Measurements from ENCODE around the gene ATMIN. TPM values are rescaled to one million over a fixed set of nuclear protein-coding genes. Genes with fewer than 3 reads are reported as not detected.

Gene ATMIN
- total RNA-seq, 1 experiment from 2014 or later = 66.6 TPM

DNA sequence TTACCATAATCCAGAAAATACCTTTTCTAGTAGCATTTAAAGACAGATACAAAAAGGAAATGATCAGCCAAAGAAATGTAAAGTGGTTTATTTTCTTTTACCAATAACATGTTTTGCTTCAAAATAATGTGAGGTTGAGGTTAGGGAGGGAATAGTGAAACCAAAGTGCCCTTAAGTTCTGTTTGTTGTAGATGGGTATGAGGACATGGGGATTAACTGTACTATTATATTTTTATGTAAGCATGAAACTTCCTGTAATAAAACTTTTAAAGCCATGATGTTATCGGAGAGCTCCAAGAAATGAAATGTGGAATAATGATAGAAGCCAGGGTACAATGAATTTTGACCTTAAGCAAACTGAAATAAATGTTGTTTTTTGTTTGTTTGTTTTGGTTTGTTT is 31.5 kb downstream of the ATMIN start:
- Histone ChIP-seq H3K4me1 (ENCODE audit: insufficient read depth, low read length) (no peaks in the 10 kb centered on the region), H2BK20ac (ENCODE audit: low read depth, low read length, poor library complexity, severe bottlenecking) (no peak overlapping the region), H4K20me1 (ENCODE audit: control insufficient read depth, insufficient read depth, insufficient read length) (no peaks in the 10 kb centered on the region), H3K23me2 (ENCODE audit: insufficient read length, low read depth, low read length, poor library complexity, severe bottlenecking) (no peaks in the 10 kb centered on the region), H2AK5ac (ENCODE audit: insufficient read length, low read length) (no peak overlapping the region), H3K14ac (ENCODE audit: insufficient read depth, low read length) (no peak overlapping the region), H4K91ac (ENCODE audit: insufficient read length, low read depth, low read length) (no peak overlapping the region), H2AFZ (ENCODE audit: low read length) (no peak overlapping the region), H3K27me3 (ENCODE audit: insufficient read depth, low read length) (no peaks in the 10 kb centered on the region), H4K8ac (replicated peaks; ENCODE audit: insufficient read length, low read depth, low read length) (no peak overlapping the region), H2BK5ac (ENCODE audit: insufficient read length, low read length) (no peak overlapping the region), H3K79me2 (ENCODE audit: insufficient read depth, low read length) (no peaks in the 10 kb centered on the region), H3T11ph (ENCODE audit: low read length) (no peak overlapping the region), H2BK15ac (ENCODE audit: low read depth, low read length) (no peak overlapping the region), H3K9me3 (ENCODE audit: control insufficient read depth, low read depth, low read length) (no peaks in the 10 kb centered on the region), H3K9ac (ENCODE audit: extremely low read depth, insufficient read length, low read length) (no peak overlapping the region), H3K4ac (ENCODE audit: low read depth, low read length) (no peak overlapping the region), H3K23ac (ENCODE audit: insufficient read length, low read depth, low read length) (no peak overlapping the region), H3K27ac (ENCODE audit: insufficient read length, low read depth, low read length) (no peak overlapping the region), H2BK12ac (ENCODE audit: insufficient read length, low read depth, low read length) (no peak overlapping the region), H2BK120ac (ENCODE audit: low read depth, low read length, poor library complexity, severe bottlenecking) (no peak overlapping the region), H3K18ac (ENCODE audit: insufficient read length, low read depth, low read length) (no peak overlapping the region), H3K4me2 (ENCODE audit: insufficient read depth, insufficient read length, low read length) (no peak overlapping the region), H3K56ac (ENCODE audit: insufficient read length, low read depth, low read length) (no peak overlapping the region), H3K79me1 (ENCODE audit: insufficient read depth, low read depth, low read length, poor library complexity, severe bottlenecking) (no peaks in the 10 kb centered on the region), H4K5ac (ENCODE audit: insufficient read length, low read depth, low read length) (no peak overlapping the region)
- Mint-ChIP-seq H3K4me3 (no peak overlapping the region), H3K9me3 (no peaks in the 10 kb centered on the region), H3K4me1 (peaks cover 5 to 6% of the 10 kb centered on the region in 2 experiments; a peak in 3 of 4 replicates), H3K27ac (peak overlapping the region in 1 of 3 experiments; percentile 34; a peak in 1 of 7 replicates), H3K27me3 (ENCODE audit: low read depth) (no peaks in the 10 kb centered on the region; the same call in 1 of the 2 replicates), H3K36me3 (ENCODE audit: insufficient read depth in 1 of 3, low read depth in 3 of 3) (no peaks in the 10 kb centered on the region)
- DNase-seq = no peak
- no CpG with 5 or more reads among the region's 1 CpG for WGBS (ENCODE audit: extremely low coverage, insufficient read length, low lambda C conversion rate)
- TF ChIP-seq, protein P1, sequence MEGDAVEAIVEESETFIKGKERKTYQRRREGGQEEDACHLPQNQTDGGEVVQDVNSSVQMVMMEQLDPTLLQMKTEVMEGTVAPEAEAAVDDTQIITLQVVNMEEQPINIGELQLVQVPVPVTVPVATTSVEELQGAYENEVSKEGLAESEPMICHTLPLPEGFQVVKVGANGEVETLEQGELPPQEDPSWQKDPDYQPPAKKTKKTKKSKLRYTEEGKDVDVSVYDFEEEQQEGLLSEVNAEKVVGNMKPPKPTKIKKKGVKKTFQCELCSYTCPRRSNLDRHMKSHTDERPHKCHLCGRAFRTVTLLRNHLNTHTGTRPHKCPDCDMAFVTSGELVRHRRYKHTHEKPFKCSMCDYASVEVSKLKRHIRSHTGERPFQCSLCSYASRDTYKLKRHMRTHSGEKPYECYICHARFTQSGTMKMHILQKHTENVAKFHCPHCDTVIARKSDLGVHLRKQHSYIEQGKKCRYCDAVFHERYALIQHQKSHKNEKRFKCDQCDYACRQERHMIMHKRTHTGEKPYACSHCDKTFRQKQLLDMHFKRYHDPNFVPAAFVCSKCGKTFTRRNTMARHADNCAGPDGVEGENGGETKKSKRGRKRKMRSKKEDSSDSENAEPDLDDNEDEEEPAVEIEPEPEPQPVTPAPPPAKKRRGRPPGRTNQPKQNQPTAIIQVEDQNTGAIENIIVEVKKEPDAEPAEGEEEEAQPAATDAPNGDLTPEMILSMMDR (conservative IDR thresholded peaks at IDR 0.05) = no peak

Measured in H9 (cell line).